CD4-positive, alpha-beta T cell treated with Interleukin-4 for 1 hour (primary cell): ENCODE data around the gene PHEX.

Experiments
- DNase-seq, 2 donors: peaks; one replicate each; pipeline ENCODE4 v3.0.0-alpha.2; 2020 to 2022

The PHEX gene

GRCh38 chrX:22041907-22042530, 9.9 kb downstream of the PHEX start:
- no peak for DNase-seq

- no peak for DNase-seq
Measured at GRCh38 chrX:22043872-22044271, 11.7 kb downstream of the PHEX start.

- DNase-seq, result no peak
Measured at GRCh38 chrX:22047468-22047867, 15.3 kb downstream of the PHEX start.

- no peak for DNase-seq
Measured at GRCh38 chrX:22053481-22053880, 21.4 kb downstream of the PHEX start.

- DNase-seq, result no peak
Measured at GRCh38 chrX:22056235-22056634, 24.1 kb downstream of the PHEX start.

GRCh38 chrX:22057667-22058066, 25.5 kb downstream of the PHEX start:
- no peak for DNase-seq

GRCh38 chrX:22059775-22060174, 27.6 kb downstream of the PHEX start:
- DNase-seq, result no peak

GRCh38 chrX:22060415-22061280, 28.5 kb downstream of the PHEX start:
- DNase-seq, result no peak

- peak in 1 of 2 donors; percentile 53 for DNase-seq
Measured at GRCh38 chrX:22063284-22063683, 31.2 kb downstream of the PHEX start.

- DNase-seq, result no peak
Measured at GRCh38 chrX:22069586-22069985, 37.5 kb downstream of the PHEX start.

- DNase-seq, result no peak
Measured at GRCh38 chrX:22073928-22074327, 41.8 kb downstream of the PHEX start.

GRCh38 chrX:22078117-22078516, 46.0 kb downstream of the PHEX start:
- no peak for DNase-seq

- DNase-seq, result peak; percentile 20 to 45
Measured at GRCh38 chrX:22081475-22082092, 49.5 kb downstream of the PHEX start.

- no peak for DNase-seq
Measured at GRCh38 chrX:22086003-22086402, 53.9 kb downstream of the PHEX start.

- no peak for DNase-seq
Measured at GRCh38 chrX:22087011-22087557, 55.0 kb downstream of the PHEX start.

GRCh38 chrX:22088326-22088725, 56.2 kb downstream of the PHEX start:
- no peak for DNase-seq

- DNase-seq, result no peak
Measured at GRCh38 chrX:22090181-22090580, 58.1 kb downstream of the PHEX start.

- DNase-seq, result no peak
Measured at GRCh38 chrX:22093550-22093949, 61.4 kb downstream of the PHEX start.

GRCh38 chrX:22095286-22095685, 63.2 kb downstream of the PHEX start:
- no peak for DNase-seq

GRCh38 chrX:22095856-22096255, 63.7 kb downstream of the PHEX start:
- DNase-seq, result no peak

GRCh38 chrX:22097012-22097694, 65.0 kb downstream of the PHEX start:
- DNase-seq, result no peak

- no peak for DNase-seq
Measured at GRCh38 chrX:22105231-22105630, 73.1 kb downstream of the PHEX start.

GRCh38 chrX:22105971-22106370, 73.8 kb downstream of the PHEX start:
- no peak for DNase-seq
